Limb (tissue), 2 donors: ENCODE data around the gene SLCO3A1.
"Not testable (repeated sequence)": the region's sequence is repeated elsewhere in the genome, so short reads cannot be mapped to it uniquely, and the experiment has no call there.

ENCODE experiments used
- DNase-seq, 2 donors: peaks; one replicate each; pipeline ENCODE4 v3.0.0-alpha.2; 2016; ENCODE audit errors: extremely low spot score in 2 of 2

Gene SLCO3A1

DNA sequence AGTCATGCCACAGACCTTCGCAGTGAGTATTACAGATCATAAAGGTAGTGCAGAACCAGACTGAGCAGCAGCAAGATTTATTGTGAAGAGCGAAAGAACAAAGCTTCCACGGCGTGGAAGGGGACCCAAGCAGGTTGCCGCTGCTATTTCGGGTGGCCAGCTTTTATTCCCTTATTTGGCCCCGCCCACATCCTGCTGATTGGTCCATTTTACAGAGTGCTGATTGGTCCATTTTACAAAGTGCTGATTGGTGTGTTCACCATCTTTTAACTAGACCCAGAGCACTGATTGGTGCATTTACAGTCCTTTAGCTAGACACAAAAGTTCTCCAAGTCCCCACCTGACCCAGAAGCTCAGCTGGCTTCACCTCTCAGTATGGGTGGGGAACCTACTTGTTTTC, 110.2 kb downstream of the SLCO3A1 start:
- not testable (repeated sequence) for DNase-seq

DNA sequence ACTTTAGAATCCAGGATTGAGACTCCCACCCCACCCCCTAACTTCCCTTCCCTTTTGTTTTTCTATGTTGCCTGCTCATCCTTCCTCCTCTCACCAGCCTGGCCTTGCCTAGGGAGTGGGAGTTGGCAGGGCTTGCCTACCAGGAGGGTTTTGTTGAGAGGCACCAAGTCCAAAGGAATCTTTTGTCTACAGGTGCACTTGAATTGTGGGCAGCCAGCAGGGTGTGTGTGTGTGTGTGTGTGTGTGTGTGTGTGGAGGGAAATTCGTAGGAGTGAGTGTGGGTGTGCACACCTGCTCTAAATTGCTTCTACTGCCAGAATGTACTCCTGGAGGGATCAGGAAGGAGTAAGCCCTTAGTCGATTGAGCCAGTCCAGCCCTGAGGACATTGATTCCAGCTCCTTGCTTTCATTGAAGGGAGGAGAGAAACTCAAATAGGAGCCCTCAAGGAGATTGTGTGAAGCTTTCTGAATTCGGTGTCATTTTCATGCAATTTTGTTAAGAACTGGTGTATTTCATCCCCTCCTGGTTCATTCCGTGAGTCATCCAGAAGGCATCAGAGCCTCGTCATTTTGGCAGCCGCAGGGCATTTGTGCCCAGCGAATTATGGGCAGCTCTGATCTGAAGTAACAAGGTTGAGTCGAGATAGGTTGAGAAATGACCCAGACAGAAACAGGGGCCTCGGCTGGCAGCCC, 112.1 kb downstream of the SLCO3A1 start:
- no peak for DNase-seq

DNA sequence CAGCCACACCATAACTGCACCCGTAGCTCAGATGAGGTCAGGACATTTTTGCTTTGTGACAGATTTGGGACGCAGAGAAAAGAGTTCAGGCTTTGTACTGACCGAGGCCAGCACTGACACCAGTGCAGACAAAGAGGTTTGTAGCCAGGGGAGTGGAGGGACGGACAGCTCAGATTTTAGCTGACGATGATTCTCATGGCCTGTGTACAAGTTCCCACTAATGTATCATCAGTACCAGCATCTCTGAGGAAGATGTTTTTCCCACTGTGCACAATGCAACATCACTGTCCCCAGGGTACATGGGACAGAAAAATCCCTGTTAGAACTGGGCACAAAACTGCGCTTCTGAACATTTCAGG, 112.7 kb downstream of the SLCO3A1 start:
- no peak for DNase-seq

DNA sequence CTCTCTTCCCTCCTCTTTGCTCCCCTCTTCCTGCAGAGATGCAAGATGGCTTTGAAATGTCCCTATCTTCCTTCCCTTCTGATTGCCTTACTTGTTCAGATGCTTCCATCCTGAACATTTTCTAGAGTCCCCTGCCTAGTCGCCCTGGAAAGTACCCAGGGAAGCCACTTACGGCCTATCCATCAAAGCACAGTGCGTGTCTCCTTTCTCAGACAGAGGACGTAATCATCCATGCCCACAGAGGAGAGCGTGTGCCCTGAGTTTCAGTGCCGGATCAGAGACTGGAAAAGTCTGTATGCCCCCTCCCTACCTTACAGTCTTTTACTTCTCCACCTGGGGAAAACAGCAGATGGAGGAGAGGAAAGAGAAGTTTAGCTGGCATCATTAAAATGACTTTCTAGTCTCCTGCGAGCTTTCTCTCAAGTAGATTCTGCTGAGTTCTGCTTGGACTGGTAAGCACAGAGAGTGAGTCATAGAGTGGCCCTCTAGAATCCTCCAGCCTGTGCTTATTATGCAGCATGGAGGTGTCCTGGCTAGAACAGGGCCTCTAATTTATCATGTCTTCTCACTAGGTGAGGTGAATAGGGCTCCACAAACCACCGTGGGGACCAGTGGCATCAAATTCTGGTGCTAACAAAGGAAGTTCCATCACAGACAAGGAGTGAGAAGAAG, 114.6 kb downstream of the SLCO3A1 start:
- DNase-seq = no peak

DNA sequence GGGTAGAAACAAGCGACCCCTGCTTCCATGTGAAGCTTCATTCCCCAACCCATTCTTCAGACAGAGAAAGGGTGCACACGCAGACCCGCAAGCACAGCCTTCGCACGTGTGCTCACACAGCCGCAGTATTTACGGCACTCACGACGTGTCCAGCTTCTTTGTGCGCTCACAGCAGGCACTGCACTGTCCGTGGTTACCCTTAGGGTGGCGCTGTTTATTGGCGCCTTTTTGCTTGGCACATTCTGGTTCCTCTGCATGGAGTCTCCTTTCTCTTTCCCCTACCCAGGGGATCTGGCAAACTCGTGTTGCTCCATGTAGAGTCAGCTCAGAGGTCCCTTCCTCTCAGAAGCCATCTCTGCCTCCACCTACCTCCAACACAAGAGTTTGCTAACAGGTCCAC, 115.1 kb downstream of the SLCO3A1 start:
- no peak for DNase-seq

DNA sequence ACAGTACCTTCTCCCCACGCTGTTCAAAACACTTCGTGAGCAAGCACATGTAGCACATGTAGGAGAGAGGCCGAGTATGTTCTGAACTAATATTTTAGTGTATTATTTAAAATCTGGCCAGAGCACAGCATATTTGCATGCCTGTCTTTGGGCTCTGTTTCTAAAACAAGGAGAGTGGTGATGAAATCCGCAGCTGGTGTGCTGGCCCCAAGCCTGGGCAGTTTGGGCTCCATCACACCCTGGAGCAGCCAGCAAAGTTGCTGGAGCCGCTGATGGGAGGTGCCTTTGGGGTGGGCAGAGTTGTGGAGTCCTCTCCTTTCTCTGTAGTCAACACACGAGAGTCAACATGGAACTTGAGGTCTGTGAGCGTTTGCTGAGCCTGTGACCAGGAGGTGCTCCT, 116.6 kb downstream of the SLCO3A1 start:
- DNase-seq = peak in 1 of 2 donors; percentile 26

DNA sequence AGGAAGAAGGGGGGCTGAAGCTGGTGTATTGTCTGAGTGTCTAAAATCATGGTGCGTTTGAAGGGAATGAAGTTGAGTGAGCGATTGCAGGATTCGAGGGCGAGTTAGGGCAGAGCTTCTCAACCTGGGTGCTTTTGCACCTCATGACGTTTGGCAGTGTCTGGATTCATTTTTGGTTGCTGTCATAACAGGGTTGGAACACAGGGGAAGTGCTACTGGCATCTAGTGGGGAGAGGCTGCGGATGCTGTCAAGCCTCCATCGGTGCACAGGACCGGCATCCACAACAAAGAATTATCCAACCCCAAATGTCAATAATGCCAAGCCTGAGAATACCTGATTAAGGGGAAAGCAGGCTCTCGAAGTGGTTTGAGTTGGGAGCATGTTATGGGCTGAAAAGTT, 120.0 kb downstream of the SLCO3A1 start:
- DNase-seq = no peak

DNA sequence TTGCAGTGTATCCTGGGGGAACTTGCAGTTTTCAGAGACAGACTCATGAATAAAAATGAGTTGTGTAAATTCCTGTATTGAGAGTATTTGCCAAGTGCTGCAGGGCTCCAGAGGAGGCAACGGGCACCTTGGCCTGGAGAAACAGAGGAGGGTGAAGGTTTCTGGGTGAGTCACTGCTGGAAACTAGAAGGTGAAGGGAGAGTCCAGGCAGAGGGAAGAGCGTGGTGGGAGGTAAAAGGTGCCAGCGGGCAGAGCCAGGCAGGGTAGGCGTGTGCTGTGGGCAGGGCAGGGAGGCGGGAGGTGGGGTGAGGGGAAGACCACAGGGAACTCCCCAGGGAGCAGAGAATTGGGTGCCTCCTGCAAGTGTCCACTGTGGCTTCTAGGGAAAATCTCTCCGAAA, 120.8 kb downstream of the SLCO3A1 start:
- DNase-seq = no peak

DNA sequence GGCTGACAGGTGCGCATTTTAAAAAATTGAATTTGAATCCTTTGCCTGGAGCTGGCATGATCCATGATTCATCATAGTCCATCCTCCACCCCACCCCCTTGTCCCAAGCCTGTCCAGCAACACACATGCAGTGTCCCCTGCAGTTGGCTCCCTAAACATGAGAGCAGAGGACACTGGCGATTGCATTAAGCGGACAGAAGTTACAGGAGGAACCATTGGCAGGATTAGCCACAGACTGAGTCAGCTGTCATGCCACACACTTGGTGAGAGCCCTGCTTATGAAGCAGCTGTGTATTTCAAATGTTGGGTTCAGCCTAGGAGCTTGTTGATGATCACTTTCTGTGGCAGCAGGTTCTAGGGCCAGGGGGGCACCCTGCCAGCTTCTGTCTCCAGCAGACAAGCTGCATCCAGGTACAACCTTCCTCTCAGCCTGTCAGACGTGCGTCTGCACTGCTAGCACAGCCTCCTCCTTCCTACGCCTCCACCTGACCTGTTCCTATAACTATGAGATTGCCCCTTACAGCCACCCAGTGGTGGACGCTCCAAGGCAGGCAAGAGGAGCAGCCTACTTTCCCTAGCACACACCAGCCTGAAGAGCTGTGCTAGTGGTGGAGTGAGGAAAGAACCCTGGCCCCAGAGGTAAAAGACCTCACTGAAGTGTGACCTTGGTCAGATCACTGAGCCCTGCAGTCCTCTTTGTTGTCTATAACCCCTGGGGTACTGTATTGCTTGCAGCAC, 121.9 kb downstream of the SLCO3A1 start:
- DNase-seq = no peak

DNA sequence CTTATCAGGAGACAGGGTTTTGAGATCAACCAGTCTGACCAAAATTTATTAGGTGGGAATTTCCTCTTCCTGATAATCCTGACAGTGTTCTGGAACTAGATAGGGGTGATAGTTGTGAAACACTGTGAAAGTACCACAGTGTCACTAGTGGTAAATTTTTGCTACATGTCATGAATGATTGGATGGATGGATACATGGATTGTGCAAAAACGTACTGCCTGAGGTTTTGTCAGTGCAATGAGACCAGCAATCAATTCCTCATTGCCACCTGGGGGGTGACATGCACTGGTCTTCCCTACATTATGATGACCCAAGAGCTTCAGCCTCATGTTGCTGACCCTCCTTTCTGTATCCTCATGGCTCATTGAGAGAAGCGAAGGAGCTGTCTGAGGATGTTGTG, 123.5 kb downstream of the SLCO3A1 start:
- DNase-seq = no peak

DNA sequence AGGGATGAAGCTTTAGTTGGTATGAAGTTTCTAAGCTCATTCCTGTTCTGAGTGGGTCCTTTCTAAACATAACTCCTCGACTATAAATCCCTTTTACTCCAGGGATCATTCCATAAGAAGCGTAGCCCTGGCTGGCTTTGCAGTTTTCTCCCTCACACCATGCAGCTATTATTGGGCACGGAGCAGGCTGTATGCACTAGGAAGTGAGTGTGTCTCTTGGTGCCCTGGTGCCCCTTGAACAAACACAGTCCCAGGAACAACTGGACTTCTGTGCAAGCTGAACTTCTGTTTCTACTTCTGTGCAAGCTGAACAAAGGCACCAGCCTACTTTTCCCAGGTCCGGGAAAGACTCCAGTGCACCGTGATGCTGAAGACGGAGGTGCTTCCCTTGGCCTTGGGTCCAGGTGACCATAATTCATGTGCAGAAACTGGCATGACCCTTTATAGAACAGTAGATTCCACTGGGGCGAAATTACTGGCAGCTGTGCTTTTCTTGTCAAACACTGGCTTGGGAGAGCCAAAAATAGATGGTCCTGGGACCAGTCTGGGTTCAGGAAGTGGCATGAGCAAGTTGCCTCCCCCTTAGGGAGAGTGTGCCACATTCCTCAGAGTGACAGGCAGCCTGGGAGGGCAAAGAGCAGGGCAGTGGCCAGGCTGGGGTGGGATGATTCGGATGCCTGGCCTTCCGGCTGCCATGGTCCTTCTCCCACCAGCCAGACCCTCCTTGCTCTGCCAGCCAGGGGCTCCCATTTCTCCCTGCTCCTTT, 127.2 kb downstream of the SLCO3A1 start:
- no peak for DNase-seq

DNA sequence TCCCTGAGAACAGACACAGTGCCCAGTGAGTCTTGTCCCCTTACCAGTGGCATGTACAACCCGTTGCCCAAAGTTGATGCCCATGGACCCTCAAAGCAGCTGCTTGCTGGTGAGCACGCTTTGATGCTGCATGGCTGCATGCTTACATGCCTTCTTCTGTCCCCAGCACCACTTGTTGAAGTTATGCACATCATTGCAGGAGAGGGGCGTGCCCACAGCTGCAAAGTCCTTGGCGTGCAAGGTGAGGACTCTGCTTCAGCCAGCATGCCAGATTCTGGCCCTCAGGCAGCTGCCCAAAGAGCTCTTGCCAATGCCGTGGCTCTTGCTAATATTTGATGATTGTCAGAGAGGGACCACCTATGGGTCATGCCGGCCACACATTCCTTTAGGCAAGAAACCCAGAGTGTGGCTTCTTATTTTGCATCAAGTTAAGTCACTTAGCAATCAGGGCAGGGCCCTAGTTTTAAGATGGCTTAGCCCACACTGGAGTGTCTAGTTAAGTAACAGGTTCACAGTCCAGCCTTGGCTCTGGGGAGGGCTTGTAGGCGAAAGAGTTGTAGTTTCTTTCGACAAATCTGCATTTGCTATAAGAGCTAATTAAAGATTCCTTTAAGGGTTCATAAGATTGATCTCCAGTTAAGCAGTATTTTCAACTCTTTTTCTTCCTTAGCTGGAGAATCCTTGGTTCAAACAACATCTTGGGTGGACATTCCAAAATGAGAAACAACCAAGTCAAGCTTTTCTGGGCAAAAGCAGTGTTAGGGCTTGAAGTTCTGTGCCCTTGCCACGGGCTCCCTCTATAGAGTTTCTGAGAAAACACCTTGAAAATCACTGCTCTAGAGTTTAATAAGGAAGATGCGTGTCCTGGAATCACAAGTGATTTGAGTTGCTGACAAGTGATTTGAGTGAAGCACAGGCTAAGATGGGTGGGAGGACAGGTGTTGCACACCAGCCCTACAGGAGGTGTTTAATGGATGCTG, 128.6 kb downstream of the SLCO3A1 start:
- no peak for DNase-seq

DNA sequence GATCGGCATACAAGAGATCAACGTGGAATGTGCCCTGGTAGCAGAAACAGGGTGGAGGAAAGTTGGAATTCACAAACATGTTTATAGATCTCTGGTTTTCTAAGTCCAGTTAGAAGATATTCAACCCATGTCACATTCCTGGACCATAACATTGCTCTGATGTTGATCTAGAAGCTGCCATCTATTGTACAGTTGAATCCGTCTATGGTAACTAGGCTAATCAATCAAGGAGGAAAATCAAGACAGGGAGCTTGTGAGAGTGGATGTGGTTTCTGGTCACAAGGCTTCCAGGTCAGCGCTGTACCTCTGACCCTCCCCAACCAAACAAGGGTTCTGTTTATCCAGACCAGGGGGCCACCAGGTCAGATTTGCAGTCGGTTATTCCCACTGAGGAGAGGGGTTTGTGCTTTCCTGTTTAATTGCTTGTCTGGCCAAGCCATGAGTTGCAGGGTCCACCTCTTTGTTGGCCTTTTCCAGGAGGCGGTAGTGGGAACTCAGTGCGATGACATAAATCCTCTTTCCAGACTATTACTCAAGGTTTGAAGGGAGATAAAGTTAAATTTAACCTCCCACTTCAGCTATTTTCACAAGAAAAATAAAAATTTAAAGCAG, 130.3 kb downstream of the SLCO3A1 start:
- no peak for DNase-seq

DNA sequence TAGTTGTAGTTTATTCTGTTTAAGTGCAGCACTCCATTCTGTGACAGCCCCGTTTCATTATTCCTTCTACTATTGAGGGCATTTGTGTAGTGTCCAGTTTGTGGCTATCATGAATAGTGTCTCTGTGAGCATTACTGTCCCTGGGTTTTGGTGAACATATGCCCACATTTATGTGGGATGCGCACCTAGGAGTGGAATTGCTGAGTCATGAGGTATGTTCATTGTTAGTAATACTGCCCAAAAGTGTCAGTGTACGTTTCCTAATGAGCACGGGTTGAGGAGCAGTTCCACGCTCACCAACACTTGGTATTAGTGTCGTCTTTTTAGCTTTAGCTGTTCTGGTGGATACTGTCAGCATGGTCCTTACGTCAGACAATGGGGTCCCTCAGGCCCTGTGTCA, 131.8 kb downstream of the SLCO3A1 start:
- no peak for DNase-seq

DNA sequence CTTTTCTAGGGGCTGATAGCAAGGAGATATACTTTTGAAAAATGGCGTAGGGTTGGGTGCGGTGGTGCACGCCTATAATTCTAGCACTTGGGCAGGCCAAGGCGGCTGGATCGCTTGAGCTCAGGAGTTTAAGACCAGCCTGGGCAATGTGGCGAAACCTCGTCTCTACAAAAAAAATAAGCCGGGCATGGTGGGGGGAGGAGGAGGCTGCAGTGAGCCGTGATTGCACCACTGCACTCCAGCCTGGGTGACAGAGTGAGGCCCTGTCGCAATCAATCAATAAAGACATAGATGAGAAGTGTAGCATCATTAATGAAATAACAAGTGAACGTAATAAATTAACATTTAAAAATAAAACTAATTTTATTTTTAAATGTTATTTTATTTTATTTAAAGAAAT, 134.6 kb downstream of the SLCO3A1 start:
- DNase-seq = no peak

DNA sequence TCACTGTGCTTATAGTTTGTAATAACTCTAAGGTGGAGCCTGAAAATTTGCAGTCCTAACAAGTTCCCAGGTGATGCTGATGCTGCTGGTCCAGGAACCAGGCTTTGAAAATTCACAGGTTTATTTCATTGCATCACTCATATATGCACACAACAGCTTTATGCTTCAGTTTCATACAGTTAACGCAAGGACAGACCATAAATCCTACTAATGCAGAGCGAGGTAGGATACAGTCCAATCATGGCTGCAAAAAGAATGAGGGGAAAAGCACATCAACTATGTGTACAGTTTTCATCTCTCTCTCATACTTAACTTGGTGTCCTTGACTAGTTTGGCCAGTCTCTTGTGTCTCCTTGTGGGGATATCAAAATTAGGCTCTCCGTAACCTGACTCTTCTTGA, 135.1 kb downstream of the SLCO3A1 start:
- no peak for DNase-seq

DNA sequence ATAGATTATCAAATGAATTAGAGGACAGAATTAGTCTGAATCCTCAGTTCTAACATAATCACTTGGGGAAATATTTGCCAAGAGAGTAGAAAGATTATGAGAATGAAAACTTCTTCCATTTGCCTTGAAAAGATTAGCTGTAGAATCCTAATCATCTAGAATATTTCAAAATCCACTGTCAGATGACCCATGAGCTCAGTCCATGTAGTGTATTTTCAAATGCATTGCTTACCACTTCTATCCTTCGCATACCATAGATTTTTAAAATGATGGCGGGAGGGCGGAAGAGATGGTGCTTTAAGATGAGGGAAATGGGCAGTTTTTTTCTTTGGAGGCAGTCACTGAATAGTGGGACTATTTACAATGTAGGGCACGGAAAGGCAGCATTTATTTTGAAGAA, 136.3 kb downstream of the SLCO3A1 start:
- no peak for DNase-seq

DNA sequence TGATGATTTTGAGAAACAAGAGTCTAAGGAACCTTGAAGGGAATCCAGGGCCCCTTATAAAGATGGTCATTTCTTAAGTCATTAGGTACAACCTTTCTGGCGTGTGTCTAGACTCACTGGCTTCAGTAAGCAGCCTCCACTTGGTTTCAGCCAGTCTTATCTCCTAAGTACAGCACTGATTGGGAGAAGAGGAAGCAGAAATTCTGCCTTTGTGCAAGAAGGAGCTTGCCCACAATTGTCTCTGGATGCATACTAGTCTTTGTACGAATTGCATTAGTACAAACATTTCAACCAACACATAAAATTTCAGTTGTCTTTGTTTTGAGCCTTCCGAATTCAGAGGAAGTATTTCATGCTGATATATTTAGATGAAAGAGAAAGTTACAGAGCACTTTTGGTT, 139.4 kb downstream of the SLCO3A1 start:
- DNase-seq = no peak

DNA sequence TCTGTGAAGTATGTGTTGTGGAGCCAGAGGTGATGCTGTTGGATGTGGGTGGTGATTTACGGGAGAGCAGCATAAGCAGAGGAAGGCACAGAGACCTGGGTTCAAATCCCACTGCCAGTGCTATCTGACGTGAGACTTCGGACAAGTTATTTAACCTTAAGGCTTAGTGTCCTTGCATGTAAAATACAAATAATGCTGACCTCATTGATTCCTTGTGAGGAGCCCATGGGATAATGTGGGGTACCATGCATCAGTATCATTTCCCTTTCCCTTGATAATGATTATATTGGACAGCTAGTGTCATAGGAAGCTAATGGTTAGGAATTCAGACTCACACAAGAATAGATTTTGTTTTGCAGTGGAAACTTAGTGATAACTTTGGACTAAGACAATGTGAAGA, 141.6 kb downstream of the SLCO3A1 start:
- no peak for DNase-seq

DNA sequence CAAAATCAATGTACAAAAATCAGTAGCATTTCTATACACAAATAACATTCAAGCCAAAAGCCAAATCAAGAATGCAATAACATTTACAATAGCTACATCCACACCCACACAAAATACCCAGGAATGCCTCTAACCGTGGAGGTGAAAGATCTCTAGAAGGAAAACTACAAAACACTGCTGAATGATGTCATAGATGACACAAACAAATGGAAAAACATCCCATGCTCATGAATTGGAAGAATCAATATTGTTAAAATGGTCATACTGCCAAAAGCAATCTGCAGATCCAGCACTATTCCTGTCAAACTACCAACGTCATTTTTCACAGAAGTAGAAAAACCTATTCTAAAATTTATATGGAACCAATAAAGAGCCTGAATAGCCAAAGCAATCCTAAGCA, 143.7 kb downstream of the SLCO3A1 start:
- DNase-seq = no peak
